Vagina (tissue), 2 donors: ENCODE data around the gene GAN.

Experiments used
- POLR2A ChIP-seq, 2 donors: fragments of 450-650 bp; IDR thresholded peaks; one replicate each; pipeline ENCODE4 v1.6.1; 2017; ENCODE audit warnings: antibody characterized with exemption in 2 of 2, mild to moderate bottlenecking in 2 of 2, moderate library complexity in 2 of 2
- TF ChIP-seq, protein P1 (sequence below), 3 experiments: fragments of 450-650 bp in 2 of 3; fragments of 200-600 bp in 1 of 3; sonication (generic) in 1 of 3; IDR thresholded peaks; one replicate each; pipeline ENCODE4 v1.5.1; 2017 to 2019; ENCODE audit warnings: antibody characterized with exemption in 3 of 3, mild to moderate bottlenecking in 2 of 3, moderate library complexity in 2 of 3

DNA sequence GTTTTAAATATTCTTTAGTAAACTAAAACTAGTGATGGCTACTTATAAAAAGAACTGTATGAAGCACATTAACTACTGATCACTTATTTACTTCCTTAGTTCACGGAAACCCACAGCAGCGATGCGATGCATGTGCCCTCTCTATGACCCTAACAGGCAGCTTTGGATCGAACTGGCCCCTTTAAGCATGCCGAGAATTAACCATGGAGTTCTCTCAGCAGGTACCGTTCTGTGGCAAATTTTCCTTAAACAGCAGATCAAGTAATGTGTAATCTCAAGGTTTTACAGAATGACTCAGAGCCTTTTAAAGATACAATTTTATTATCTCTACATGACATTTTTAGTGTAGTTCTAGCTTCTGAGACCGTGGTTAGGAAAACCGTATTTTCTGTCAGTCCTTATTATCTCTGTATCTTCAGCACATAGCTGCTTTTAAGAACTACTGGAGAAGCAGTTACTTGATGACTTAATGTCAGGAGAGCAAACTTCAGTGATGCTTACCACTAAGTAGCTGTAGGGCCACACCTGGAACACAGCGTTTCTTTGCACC lies 43.0 kb downstream of the GAN start:
- TF ChIP-seq, protein P1, sequence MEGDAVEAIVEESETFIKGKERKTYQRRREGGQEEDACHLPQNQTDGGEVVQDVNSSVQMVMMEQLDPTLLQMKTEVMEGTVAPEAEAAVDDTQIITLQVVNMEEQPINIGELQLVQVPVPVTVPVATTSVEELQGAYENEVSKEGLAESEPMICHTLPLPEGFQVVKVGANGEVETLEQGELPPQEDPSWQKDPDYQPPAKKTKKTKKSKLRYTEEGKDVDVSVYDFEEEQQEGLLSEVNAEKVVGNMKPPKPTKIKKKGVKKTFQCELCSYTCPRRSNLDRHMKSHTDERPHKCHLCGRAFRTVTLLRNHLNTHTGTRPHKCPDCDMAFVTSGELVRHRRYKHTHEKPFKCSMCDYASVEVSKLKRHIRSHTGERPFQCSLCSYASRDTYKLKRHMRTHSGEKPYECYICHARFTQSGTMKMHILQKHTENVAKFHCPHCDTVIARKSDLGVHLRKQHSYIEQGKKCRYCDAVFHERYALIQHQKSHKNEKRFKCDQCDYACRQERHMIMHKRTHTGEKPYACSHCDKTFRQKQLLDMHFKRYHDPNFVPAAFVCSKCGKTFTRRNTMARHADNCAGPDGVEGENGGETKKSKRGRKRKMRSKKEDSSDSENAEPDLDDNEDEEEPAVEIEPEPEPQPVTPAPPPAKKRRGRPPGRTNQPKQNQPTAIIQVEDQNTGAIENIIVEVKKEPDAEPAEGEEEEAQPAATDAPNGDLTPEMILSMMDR (IDR thresholded peaks at IDR 0.05) = no peak
- no peak for TF ChIP-seq POLR2A (IDR thresholded peaks at IDR 0.05)
